Uterus (tissue), 4 donors: ENCODE data around the gene IRAK1. TPM values are rescaled to one million over a fixed set of nuclear protein-coding genes. Genes with fewer than 3 reads are reported as not detected.

Experiments
- DNase-seq, 2 donors: peaks; one replicate each; pipeline ENCODE4 v3.0.0-alpha.2; 2019 to 2020
- H3K27ac ChIP-seq, 2 donors: fragments of 200-600 bp; sonication (generic); 1 replicate in 1 of 2; 2 replicates in 1 of 2; pipeline ENCODE4 v1.5.1; 2016 to 2018
- H3K27me3 ChIP-seq, 2 donors: fragments of 200-600 bp; sonication (generic); one replicate each; pipeline ENCODE4 v1.5.1; 2018 to 2019; ENCODE audit warnings: control low read depth in 1 of 2
- H3K36me3 ChIP-seq, 2 donors: fragments of 200-600 bp; sonication (generic); one replicate each; pipeline ENCODE4 v1.5.1; 2019; ENCODE audit warnings: control low read depth in 1 of 2
- H3K4me1 ChIP-seq, 2 donors: fragments of 200-600 bp; sonication (generic); one replicate each; pipeline ENCODE4 v1.5.1; 2018 to 2019; ENCODE audit warnings: control low read depth in 1 of 2
- H3K4me3 ChIP-seq, 2 donors: fragments of 200-600 bp; sonication (generic); 1 replicate in 1 of 2; 2 replicates in 1 of 2; pipeline ENCODE4 v1.5.1; 2018 to 2019; ENCODE audit warnings: mild to moderate bottlenecking in 1 of 2
- H3K9me3 ChIP-seq, 2 donors: fragments of 200-600 bp; sonication (generic); one replicate each; pipeline ENCODE4 v1.5.1; 2019; ENCODE audit warnings: control low read depth in 1 of 2
- CTCF ChIP-seq, 4 experiments: fragments of 200-600 bp in 2 of 4; fragments of 450-650 bp in 2 of 4; sonication (generic) in 2 of 4; IDR thresholded peaks; one replicate each; pipeline ENCODE4 v1.5.1; 2016 to 2019; ENCODE audit warnings: antibody characterized with exemption in 4 of 4, mild to moderate bottlenecking in 2 of 4, moderate library complexity in 1 of 4
- POLR2A ChIP-seq, 2 donors: fragments of 450-650 bp; IDR thresholded peaks; one replicate each; pipeline ENCODE4 v1.6.1; 2016; ENCODE audit warnings: antibody characterized with exemption in 2 of 2, mild to moderate bottlenecking in 1 of 2, moderate library complexity in 1 of 2
- intact Hi-C: fragments of 100-400 bp; cut with DNase I; formaldehyde crosslinking; loops from one replicate; pipeline ENCODE4 v1.15.1; 2023; ENCODE audit warnings: low total_unique reads
- total RNA-seq, 4 donors: library from RNA; depleted of rRNA in 3 of 4; stranded (reverse); fragments of >200 nt in 3 of 4; gene quantifications; one replicate each; pipeline versions ENCODE4 v1.1.0 to v1.2.4, GENCODE V29; 2014 to 2023
- donor health status: DM: yes; HTN: yes; CAD: no.

Gene IRAK1
- total RNA-seq, 4 donors from 2014 or later: 9.7 to 52.6 (median 35.8) TPM

DNA sequence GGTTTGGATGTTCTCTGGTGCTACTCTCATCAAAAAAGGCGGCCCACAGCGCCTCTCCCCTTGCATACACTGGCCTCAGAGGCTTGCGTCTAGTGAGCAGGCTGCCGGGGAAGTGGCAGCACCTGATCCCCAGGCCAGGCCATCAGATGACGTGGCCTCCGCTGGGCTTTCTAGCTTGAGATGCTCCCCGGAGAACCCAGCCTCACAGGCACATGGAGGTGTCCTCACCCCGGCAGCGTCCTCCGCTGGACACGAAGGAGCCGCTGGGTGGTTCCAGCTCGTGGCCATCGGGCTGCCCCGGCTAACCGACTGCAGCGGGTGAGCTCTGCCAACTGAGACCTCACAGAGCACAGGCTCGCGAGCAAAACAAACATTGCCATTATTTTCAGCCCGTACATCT, 12.8 kb downstream of the IRAK1 start:
- no peak for DNase-seq
- intact Hi-C loops: no loop called here
- no peaks in the 10 kb centered on the region for H3K27me3 ChIP-seq
- TF ChIP-seq POLR2A (IDR thresholded peaks at IDR 0.05) (no peak), CTCF (IDR thresholded peaks at IDR 0.05) (no peak)
- H3K4me3 ChIP-seq: no peak overlapping the region
- H3K36me3 ChIP-seq: no peaks in the 10 kb centered on the region
- no peaks in the 10 kb centered on the region for H3K9me3 ChIP-seq
- H3K4me1 ChIP-seq: no peaks in the 10 kb centered on the region
- no peak overlapping the region for H3K27ac ChIP-seq

GRCh38 chrX:154004315-154004714, 15.4 kb downstream of the IRAK1 start:
- TF ChIP-seq CTCF (IDR thresholded peaks at IDR 0.05): no peak
- TF ChIP-seq POLR2A (IDR thresholded peaks at IDR 0.05): no peak
- no peaks in the 10 kb centered on the region for H3K36me3 ChIP-seq
- intact Hi-C loops: no loop called here
- H3K9me3 ChIP-seq: no peaks in the 10 kb centered on the region
- H3K4me1 ChIP-seq: no peaks in the 10 kb centered on the region
- no peak for DNase-seq
- no peaks in the 10 kb centered on the region for H3K27me3 ChIP-seq
- H3K27ac ChIP-seq: no peak overlapping the region
- H3K4me3 ChIP-seq: no peak overlapping the region

GRCh38 chrX:154002215-154002719, 17.4 kb downstream of the IRAK1 start:
- intact Hi-C loops: no loop called here
- no peaks in the 10 kb centered on the region for H3K27me3 ChIP-seq
- no peak overlapping the region for H3K4me3 ChIP-seq
- no peak for DNase-seq
- H3K36me3 ChIP-seq: no peaks in the 10 kb centered on the region
- no peaks in the 10 kb centered on the region for H3K4me1 ChIP-seq
- H3K27ac ChIP-seq: no peak overlapping the region
- TF ChIP-seq POLR2A (IDR thresholded peaks at IDR 0.05) (no peak), CTCF (IDR thresholded peaks at IDR 0.05) (no peak)
- no peaks in the 10 kb centered on the region for H3K9me3 ChIP-seq

- no peak for DNase-seq
- Histone ChIP-seq H3K4me3 (no peak overlapping the region), H3K27me3 (no peaks in the 10 kb centered on the region), H3K9me3 (no peaks in the 10 kb centered on the region), H3K36me3 (no peaks in the 10 kb centered on the region), H3K4me1 (no peaks in the 10 kb centered on the region), H3K27ac (peak overlapping the region in 1 of 2 donors; percentile 37)
- no peak for TF ChIP-seq CTCF (IDR thresholded peaks at IDR 0.05)
- intact Hi-C loops: no loop called here
These were observed 19.7 kb downstream of the IRAK1 start for GRCh38 chrX:154000051-154000450.

DNA sequence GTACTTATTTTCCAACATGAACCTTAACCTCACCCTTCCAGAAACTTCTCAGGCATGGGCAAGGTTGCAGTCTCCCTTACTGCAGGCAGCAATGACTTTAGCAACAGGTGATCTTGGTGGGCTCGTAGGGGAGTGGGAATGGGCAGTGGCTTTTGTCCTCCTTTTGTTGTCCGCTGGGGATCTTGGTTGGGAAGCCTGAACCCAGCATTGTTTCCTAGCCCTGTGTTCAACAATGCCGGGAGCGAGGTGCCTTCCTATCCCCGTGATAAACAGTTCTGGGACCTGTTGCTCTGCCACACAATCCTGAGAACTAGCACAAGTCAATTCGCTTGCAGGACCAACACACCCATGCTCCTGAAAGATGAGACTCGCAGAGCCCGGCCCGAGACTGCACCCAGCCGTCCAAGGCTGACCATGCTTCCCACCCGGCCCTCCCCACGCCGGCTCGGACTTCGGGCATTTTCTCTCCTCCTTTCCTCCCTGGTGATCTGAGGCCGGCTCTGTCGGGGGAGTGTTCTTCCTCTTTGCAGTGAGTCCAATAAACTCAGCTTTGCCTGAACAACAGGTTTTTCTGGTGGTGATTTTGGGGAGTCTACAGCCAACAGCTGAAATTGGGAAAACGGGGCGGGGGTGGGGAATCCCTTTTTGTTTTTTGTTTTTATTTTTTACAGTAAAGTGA, 20.2 kb downstream of the IRAK1 start:
- H3K4me3 ChIP-seq: no peak overlapping the region
- TF ChIP-seq POLR2A (IDR thresholded peaks at IDR 0.05): no peak
- no peak for TF ChIP-seq CTCF (IDR thresholded peaks at IDR 0.05)
- no peaks in the 10 kb centered on the region for H3K36me3 ChIP-seq
- H3K27me3 ChIP-seq: no peaks in the 10 kb centered on the region
- intact Hi-C loops: no loop called here
- no peak for DNase-seq
- peak overlapping the region in 1 of 2 donors; percentile 37 for H3K27ac ChIP-seq
- no peaks in the 10 kb centered on the region for H3K9me3 ChIP-seq
- no peaks in the 10 kb centered on the region for H3K4me1 ChIP-seq
